Caco-2 (cell line): ENCODE results near the gene NLGN1. TPM values are rescaled to one million over a fixed set of nuclear protein-coding genes. Genes with fewer than 3 reads are reported as not detected.

Experiments
- BruUV-seq: library from RNA; stranded (reverse); fragments of 400-500 nt; replicated peaks from 2 replicates; lab custom pipeline; 2021; lab: Mats Ljungman, UMichigan
- CTCF ChIA-PET: fragments of 300-600 bp; sonication (Branson Sonifier 250); formaldehyde crosslinking; loops from one replicate; lab custom pipeline; 2022; ENCODE audit warnings: antibody characterized with exemption; lab: Charles Lee
- POLR2A ChIA-PET: fragments of 300-600 bp; sonication (Branson Sonifier 250); formaldehyde crosslinking; loops from one replicate; lab custom pipeline; 2022; ENCODE audit warnings: antibody characterized with exemption; lab: Charles Lee
- DNase-seq, 2 experiments: peaks; one replicate each; pipeline versions ENCODE4 v3.0.0 to v3.0.0-alpha.2; 2020 to 2022
- H3K27me3 ChIP-seq: replicated peaks from 2 replicates; pipeline ENCODE4 v1.6.0; 2011; ENCODE audit warnings: low read length; ENCODE audit not compliant: control insufficient read depth, insufficient read depth
- H3K36me3 ChIP-seq: 2 replicates; pipeline ENCODE4 v1.5.1; 2011; ENCODE audit warnings: low read length; ENCODE audit not compliant: control insufficient read depth, insufficient read depth
- H3K4me1 ChIP-seq: fragments of 250-450 bp; sonication (Bioruptor Pico); 2 replicates; pipeline ENCODE4 v1.5.1; 2020; ENCODE audit warnings: mild to moderate bottlenecking
- H3K4me3 ChIP-seq: 2 replicates; pipeline ENCODE4 v1.5.1; 2011; ENCODE audit warnings: low read depth, mild to moderate bottlenecking, control low read depth, low read length
- H3K9me3 ChIP-seq: fragments of 250-450 bp; sonication (Bioruptor Pico); 2 replicates; pipeline ENCODE4 v1.5.1; 2020; ENCODE audit warnings: mild to moderate bottlenecking, moderate library complexity
- H3K27ac Mint-ChIP-seq: one replicate; pipeline ENCODE4 v1.8.0; 2022; ENCODE audit warnings: mixed read lengths; ENCODE audit not compliant: unreplicated experiment
- H3K27me3 Mint-ChIP-seq: one replicate; pipeline ENCODE4 v1.8.0; 2022; ENCODE audit warnings: mixed read lengths; ENCODE audit not compliant: insufficient read depth, unreplicated experiment
- H3K36me3 Mint-ChIP-seq: one replicate; pipeline ENCODE4 v1.8.0; 2022; ENCODE audit warnings: mild to moderate bottlenecking, mixed read lengths; ENCODE audit not compliant: insufficient read depth, unreplicated experiment
- H3K4me1 Mint-ChIP-seq: one replicate; pipeline ENCODE4 v1.8.0; 2022; ENCODE audit warnings: low read depth, mixed read lengths; ENCODE audit not compliant: unreplicated experiment
- H3K4me3 Mint-ChIP-seq: one replicate; pipeline ENCODE4 v1.8.0; 2022; ENCODE audit warnings: mild to moderate bottlenecking, moderate library complexity, mixed read lengths; ENCODE audit not compliant: unreplicated experiment
- H3K9me3 Mint-ChIP-seq: one replicate; pipeline ENCODE4 v1.8.0; 2022; ENCODE audit warnings: mixed read lengths; ENCODE audit not compliant: unreplicated experiment
- CTCF ChIP-seq, 2 experiments: fragments of 200-600 bp in 1 of 2; IDR thresholded peaks; 1 replicate in 1 of 2; 2 replicates in 1 of 2; pipeline versions ENCODE4 v1.5.1 to v1.8.0; 2011 to 2022; ENCODE audit warnings: antibody characterized with exemption in 1 of 2, control low read depth in 1 of 2, inconsistent platforms in 1 of 2, low read depth in 1 of 2, low read length in 1 of 2, mild to moderate bottlenecking in 1 of 2, moderate library complexity in 1 of 2; ENCODE audit not compliant: insufficient read depth in 1 of 2, severe bottlenecking in 1 of 2, unreplicated experiment in 1 of 2
- intact Hi-C: fragments of 100-400 bp; cut with micrococcal nuclease; formaldehyde crosslinking; loops from one replicate; pipeline ENCODE4 v1.10.0; 2022; ENCODE audit not compliant: unreplicated experiment
- total RNA-seq: library from RNA; stranded (reverse); gene quantifications from 2 replicates; pipeline ENCODE4 v1.2.3, GENCODE V29; 2022

NLGN1 gene
- total RNA-seq, 1 experiment from 2014 or later, result not detected

- H3K4me3 ChIP-seq, result no peak overlapping the region
- intact Hi-C loops, result no loop called here
- H3K36me3 Mint-ChIP-seq, result no peaks in the 10 kb centered on the region
- no peak for DNase-seq
- no peak overlapping the region for H3K27ac Mint-ChIP-seq
- ChIA-PET POLR2A (no interaction called here), CTCF (no interaction called here)
- no peaks in the 10 kb centered on the region for H3K9me3 ChIP-seq
- H3K4me1 Mint-ChIP-seq, result no peaks in the 10 kb centered on the region
- no peaks in the 10 kb centered on the region for H3K4me1 ChIP-seq
- H3K9me3 Mint-ChIP-seq, result no peaks in the 10 kb centered on the region
- H3K4me3 Mint-ChIP-seq, result no peak overlapping the region
- BruUV-seq, result no TSS peak
- no peaks in the 10 kb centered on the region for H3K27me3 ChIP-seq
- no peaks in the 10 kb centered on the region for H3K36me3 ChIP-seq
- no peak for TF ChIP-seq CTCF (IDR thresholded peaks at IDR 0.05; ENCODE audit: insufficient read depth in 1 of 2, low read depth in 1 of 2, low read length in 1 of 2, severe bottlenecking in 1 of 2, unreplicated experiment in 1 of 2)
- peaks cover 10% of the 10 kb centered on the region for H3K27me3 Mint-ChIP-seq
Observed at GRCh38 chr3:173793963-173794362, 396.4 kb downstream of the NLGN1 start.

GRCh38 chr3:173796405-173796804 lies 398.9 kb downstream of the NLGN1 start:
- H3K4me3 ChIP-seq, result no peak overlapping the region
- peaks cover 7% of the 10 kb centered on the region for H3K27me3 Mint-ChIP-seq
- intact Hi-C loops, result no loop called here
- no peaks in the 10 kb centered on the region for H3K27me3 ChIP-seq
- BruUV-seq, result no TSS peak
- no peak overlapping the region for H3K27ac Mint-ChIP-seq
- no peaks in the 10 kb centered on the region for H3K4me1 ChIP-seq
- H3K4me1 Mint-ChIP-seq, result no peaks in the 10 kb centered on the region
- no peak for DNase-seq
- no peak for TF ChIP-seq CTCF (IDR thresholded peaks at IDR 0.05; ENCODE audit: insufficient read depth in 1 of 2, low read depth in 1 of 2, low read length in 1 of 2, severe bottlenecking in 1 of 2, unreplicated experiment in 1 of 2)
- no peaks in the 10 kb centered on the region for H3K9me3 Mint-ChIP-seq
- no peaks in the 10 kb centered on the region for H3K36me3 Mint-ChIP-seq
- CTCF ChIA-PET, result no interaction called here
- POLR2A ChIA-PET, result no interaction called here
- no peaks in the 10 kb centered on the region for H3K9me3 ChIP-seq
- H3K4me3 Mint-ChIP-seq, result no peak overlapping the region
- H3K36me3 ChIP-seq, result no peaks in the 10 kb centered on the region

- ChIA-PET CTCF (no interaction called here), POLR2A (no interaction called here)
- no peaks in the 10 kb centered on the region for H3K9me3 Mint-ChIP-seq
- peaks cover 4% of the 10 kb centered on the region for H3K27me3 Mint-ChIP-seq
- Histone ChIP-seq H3K9me3 (no peaks in the 10 kb centered on the region), H3K36me3 (no peaks in the 10 kb centered on the region), H3K4me3 (no peak overlapping the region), H3K27me3 (no peaks in the 10 kb centered on the region), H3K4me1 (no peaks in the 10 kb centered on the region)
- no peak overlapping the region for H3K27ac Mint-ChIP-seq
- intact Hi-C loops, result no loop called here
- H3K36me3 Mint-ChIP-seq, result no peaks in the 10 kb centered on the region
- no peak overlapping the region for H3K4me3 Mint-ChIP-seq
- no peak for TF ChIP-seq CTCF (IDR thresholded peaks at IDR 0.05; ENCODE audit: insufficient read depth in 1 of 2, low read depth in 1 of 2, low read length in 1 of 2, severe bottlenecking in 1 of 2, unreplicated experiment in 1 of 2)
- DNase-seq, result no peak
- no TSS peak for BruUV-seq
- H3K4me1 Mint-ChIP-seq, result no peaks in the 10 kb centered on the region
Observed at GRCh38 chr3:173796890-173797289, 399.3 kb downstream of the NLGN1 start.
